Endothelial cell of umbilical vein (primary cell): ENCODE results near the gene PRDM16. TPM values are rescaled to one million over a fixed set of nuclear protein-coding genes. Genes with fewer than 3 reads are reported as not detected.

Experiments
- BruUV-seq: library from RNA; stranded (reverse); fragments of 400-500 nt; replicated peaks from 2 replicates; lab custom pipeline; 2021; lab: Mats Ljungman, UMichigan
- CTCF ChIA-PET: fragments of 300-600, 350-600 bp; sonication (Branson Sonifier 250); formaldehyde crosslinking; loops from one replicate; lab custom pipeline; 2021; ENCODE audit warnings: antibody characterized with exemption, inconsistent platforms; lab: Charles Lee
- POLR2A ChIA-PET: fragments of 300-600, 350-600 bp; sonication (Branson Sonifier 250); formaldehyde crosslinking; loops from one replicate; lab custom pipeline; 2021; ENCODE audit warnings: antibody characterized with exemption, inconsistent platforms; lab: Charles Lee
- DNase-seq: peaks from one replicate; pipeline ENCODE4 v3.0.0-alpha.2; 2011; ENCODE audit warnings: low read depth, low spot score
- FAIRE-seq: peaks from 2 replicates; lab custom pipeline; 2011; peaks lifted over from hg19 to GRCh38; lab: Jason Lieb, UNC
- H2AFZ ChIP-seq: 2 replicates; pipeline ENCODE4 v1.6.0; 2012; ENCODE audit warnings: low read depth, low read length, control low read depth, inconsistent platforms
- H3K27ac ChIP-seq: 2 replicates; pipeline ENCODE4 v1.5.1; 2011; ENCODE audit warnings: low read depth, mild to moderate bottlenecking, control low read depth, low read length, moderate library complexity; ENCODE audit not compliant: insufficient read depth
- H3K27me3 ChIP-seq, 2 experiments: 2 replicates each; pipeline versions ENCODE4 v1.6.0 to v1.6.1; 2011; ENCODE audit warnings: low read length in 2 of 2, mixed read lengths in 1 of 2; ENCODE audit not compliant: control insufficient read depth in 2 of 2, insufficient read depth in 2 of 2
- H3K36me3 ChIP-seq, 2 experiments: 2 replicates in 1 of 2; 3 replicates in 1 of 2; pipeline ENCODE4 v1.5.1; 2011; ENCODE audit warnings: low read length in 2 of 2, mild to moderate bottlenecking in 1 of 2, moderate library complexity in 1 of 2; ENCODE audit not compliant: control insufficient read depth in 2 of 2, insufficient read depth in 2 of 2; ENCODE audit errors: extremely low read depth in 1 of 2
- H3K4me1 ChIP-seq: 3 replicates; pipeline ENCODE4 v1.5.1; 2011; ENCODE audit warnings: mild to moderate bottlenecking, low read length; ENCODE audit not compliant: control insufficient read depth, insufficient read depth; ENCODE audit errors: extremely low read depth
- H3K4me2 ChIP-seq: 2 replicates; pipeline ENCODE4 v1.6.1; 2011; ENCODE audit warnings: low read length, control low read depth, mixed read lengths; ENCODE audit not compliant: insufficient read depth
- H3K4me3 ChIP-seq, 3 experiments: fragments of 200-600 bp in 1 of 3; sonication (generic), shearing (Covaris generic) in 1 of 3; replicated peaks in 1 of 3; 2 replicates each; pipeline ENCODE4 v1.5.1; 2011 to 2016; ENCODE audit warnings: control low read depth in 3 of 3, low read length in 3 of 3, mild to moderate bottlenecking in 2 of 3, inconsistent platforms in 1 of 3, low read depth in 1 of 3, moderate library complexity in 1 of 3; ENCODE audit not compliant: insufficient read depth in 1 of 3
- H3K79me2 ChIP-seq: 2 replicates; pipeline ENCODE4 v1.6.0; 2012; ENCODE audit warnings: low read length, inconsistent platforms; ENCODE audit not compliant: control insufficient read depth, insufficient read depth
- H3K9ac ChIP-seq: replicated peaks from 2 replicates; pipeline ENCODE3; 2011; ENCODE audit warnings: low read length, control low read depth; ENCODE audit not compliant: insufficient read depth; ENCODE audit errors: extremely low read depth
- H3K9me1 ChIP-seq: replicated peaks from 3 replicates; pipeline ENCODE4 v1.6.0; 2011; ENCODE audit warnings: mild to moderate bottlenecking, low read length; ENCODE audit not compliant: control insufficient read depth, insufficient read depth; ENCODE audit errors: extremely low read depth
- H3K9me3 ChIP-seq: replicated peaks from 2 replicates; pipeline ENCODE4 v1.5.1; 2012; ENCODE audit warnings: low read length, inconsistent platforms; ENCODE audit not compliant: control insufficient read depth, insufficient read depth
- H4K20me1 ChIP-seq: replicated peaks from 2 replicates; pipeline ENCODE3; 2011; ENCODE audit warnings: mild to moderate bottlenecking, low read length; ENCODE audit not compliant: control insufficient read depth, insufficient read depth; ENCODE audit errors: extremely low read depth
- CTCF ChIP-seq, 2 donors: IDR thresholded peaks; 1 replicate in 1 of 2; 2 replicates in 1 of 2; pipeline ENCODE4 v1.5.1; 2011; ENCODE audit warnings: low read length in 2 of 2, mild to moderate bottlenecking in 2 of 2, moderate library complexity in 2 of 2, control low read depth in 1 of 2, inconsistent platforms in 1 of 2, low read depth in 1 of 2; ENCODE audit not compliant: insufficient read depth in 1 of 2; ENCODE audit errors: extremely low read depth in 1 of 2
- EZH2 ChIP-seq: IDR thresholded peaks from 2 replicates; pipeline ENCODE4 v1.6.1; 2012; ENCODE audit warnings: borderline replicate concordance, low read depth, mild to moderate bottlenecking, moderate library complexity, low read length, inconsistent platforms; ENCODE audit not compliant: severe bottlenecking
- FOS ChIP-seq: IDR thresholded peaks from 2 replicates; pipeline ENCODE4 v1.6.1; 2011; ENCODE audit warnings: mild to moderate bottlenecking, low read length, moderate library complexity, borderline replicate concordance; ENCODE audit not compliant: insufficient read depth
- GATA2 ChIP-seq: IDR thresholded peaks from 2 replicates; pipeline ENCODE4 v1.7.0; 2011; ENCODE audit warnings: low read depth, mild to moderate bottlenecking, moderate library complexity, mixed read lengths, low read length; ENCODE audit not compliant: insufficient read length, insufficient read depth
- JUN ChIP-seq: IDR thresholded peaks from 2 replicates; pipeline ENCODE4 v1.6.1; 2011; ENCODE audit warnings: borderline replicate concordance, low read depth; ENCODE audit not compliant: insufficient read length, insufficient read depth
- MYC ChIP-seq: IDR thresholded peaks from one replicate; pipeline ENCODE4 v1.6.1; 2011; ENCODE audit warnings: mild to moderate bottlenecking, low read depth, low read length
- POLR2A ChIP-seq: IDR thresholded peaks from 2 replicates; pipeline ENCODE4 v1.6.1; 2012; ENCODE audit warnings: low read depth, mild to moderate bottlenecking, control low read depth, low read length
- POLR2AphosphoS5 ChIP-seq: IDR thresholded peaks from 2 replicates; pipeline ENCODE4 v1.6.1; 2012; ENCODE audit warnings: low read depth, mild to moderate bottlenecking, control low read depth, low read length, moderate library complexity; ENCODE audit not compliant: insufficient read depth
- dilution Hi-C: fragments of 300-500 bp; cut with MboI; formaldehyde crosslinking; loops from one replicate; pipeline ENCODE4 v1.15.0; 2019; ENCODE audit warnings: low sequenced_read_pairs; ENCODE audit not compliant: extremely low pct_ligation_motif_present
- intact Hi-C: fragments of 100-400 bp; cut with micrococcal nuclease; formaldehyde crosslinking; loops from one replicate; pipeline ENCODE4 v1.10.0; 2022
- polyA plus RNA-seq, 4 experiments: library from polyadenylated mRNA; depleted of rRNA in 3 of 4; stranded (reverse) in 3 of 4; unstranded in 1 of 4; fragments of >200 nt; gene quantifications; 2 replicates each; pipeline versions ENCODE4 v1.2.1 to v1.2.3, GENCODE V29; 2011 to 2012; ENCODE audit warnings: missing spikeins in 1 of 4
- total RNA-seq: library from RNA; stranded (reverse); gene quantifications from 2 replicates; pipeline ENCODE4 v1.2.3, GENCODE V29; 2021
- TF ChIP-seq, protein P1 (sequence below): IDR thresholded peaks from 2 replicates; pipeline ENCODE4 v1.6.1; 2011; ENCODE audit not compliant: insufficient read depth, insufficient read length

The PRDM16 gene
- total and polyA plus RNA-seq, 2 donors (not counting 3 experiments of a cell fraction or from before 2014, with no cell fraction given) = not detected

DNA sequence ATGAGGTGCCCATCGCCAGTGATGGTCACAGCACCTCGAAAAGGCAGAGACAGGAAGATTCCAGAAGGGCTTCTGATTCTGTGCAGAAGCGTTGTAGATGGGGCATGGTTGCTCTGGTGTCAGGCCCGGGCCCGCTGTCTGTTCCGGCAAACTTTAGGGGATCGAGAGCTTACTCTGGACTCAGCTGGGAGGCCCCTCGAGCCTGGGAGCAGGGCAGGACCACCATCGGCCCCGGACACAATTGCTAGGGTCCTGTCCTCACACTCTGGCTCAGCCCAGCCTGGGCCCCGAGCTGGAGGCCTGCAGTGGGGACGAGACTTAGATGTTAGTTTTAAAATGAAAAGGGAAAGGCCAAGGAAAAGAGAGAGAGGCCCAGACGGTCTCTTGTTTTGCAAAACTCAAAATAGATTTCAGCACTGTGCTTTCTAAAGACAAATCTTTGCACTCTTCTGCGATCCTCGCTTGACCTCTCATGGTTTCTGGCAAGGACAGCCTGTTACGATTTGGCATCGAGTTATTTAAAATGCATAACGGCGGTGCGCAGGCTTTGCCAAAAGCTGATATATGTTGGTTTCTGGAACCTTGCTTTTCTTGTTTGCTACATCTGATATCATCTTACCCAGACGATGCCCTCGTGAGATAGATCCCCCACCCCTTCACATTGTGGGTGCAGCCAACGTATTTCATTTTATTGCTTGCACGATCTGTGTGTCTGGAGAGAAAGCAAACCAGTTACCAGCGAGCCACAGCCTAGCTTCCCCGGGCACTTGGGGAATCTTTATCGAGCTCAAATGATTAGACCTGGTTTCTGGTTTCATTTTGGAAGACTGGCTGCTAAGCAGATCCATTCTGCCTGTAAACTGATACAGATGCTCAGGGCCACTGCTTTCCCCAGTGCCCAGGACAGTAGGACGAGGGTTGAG is 58.0 kb downstream of the PRDM16 start:
- FAIRE-seq = no peak
- ChIA-PET CTCF (no interaction called here), POLR2A (no interaction called here)
- Histone ChIP-seq H3K9ac (no peak overlapping the region), H3K27ac (no peak overlapping the region), H3K4me2 (no peak overlapping the region), H3K9me1 (no peaks in the 10 kb centered on the region), H3K36me3 (no peaks in the 10 kb centered on the region), H3K4me1 (no peaks in the 10 kb centered on the region), H3K9me3 (no peaks in the 10 kb centered on the region), H4K20me1 (no peaks in the 10 kb centered on the region), H3K27me3 (no peaks in the 10 kb centered on the region), H3K79me2 (no peaks in the 10 kb centered on the region), H2AFZ (no peak overlapping the region), H3K4me3 (no peak overlapping the region)
- dilution Hi-C loops (no loop called here), intact Hi-C loops (no loop called here)
- no peak for DNase-seq
- no TSS peak for BruUV-seq
- TF ChIP-seq MYC = no peak
- no peak for TF ChIP-seq CTCF (IDR thresholded peaks at IDR 0.05; ENCODE audit: extremely low read depth in 1 of 2, insufficient read depth in 1 of 2, low read depth in 1 of 2, low read length in 2 of 2)
- TF ChIP-seq EZH2 = no peak
- TF ChIP-seq POLR2AphosphoS5 = no peak
- no peak for TF ChIP-seq JUN
- TF ChIP-seq, protein P1, sequence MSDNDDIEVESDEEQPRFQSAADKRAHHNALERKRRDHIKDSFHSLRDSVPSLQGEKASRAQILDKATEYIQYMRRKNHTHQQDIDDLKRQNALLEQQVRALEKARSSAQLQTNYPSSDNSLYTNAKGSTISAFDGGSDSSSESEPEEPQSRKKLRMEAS = no peak
- no peak for TF ChIP-seq POLR2A
- TF ChIP-seq GATA2 = no peak
- TF ChIP-seq FOS = no peak
